Activated CD4-positive, alpha-beta T cell treated with anti-CD3 and anti-CD28 coated beads for 1 hour (primary cell): ENCODE results near the gene NFIB.

ENCODE experiments used
- DNase-seq: peaks from one replicate; pipeline ENCODE4 v3.0.0-alpha.2; 2020

Gene NFIB

DNA sequence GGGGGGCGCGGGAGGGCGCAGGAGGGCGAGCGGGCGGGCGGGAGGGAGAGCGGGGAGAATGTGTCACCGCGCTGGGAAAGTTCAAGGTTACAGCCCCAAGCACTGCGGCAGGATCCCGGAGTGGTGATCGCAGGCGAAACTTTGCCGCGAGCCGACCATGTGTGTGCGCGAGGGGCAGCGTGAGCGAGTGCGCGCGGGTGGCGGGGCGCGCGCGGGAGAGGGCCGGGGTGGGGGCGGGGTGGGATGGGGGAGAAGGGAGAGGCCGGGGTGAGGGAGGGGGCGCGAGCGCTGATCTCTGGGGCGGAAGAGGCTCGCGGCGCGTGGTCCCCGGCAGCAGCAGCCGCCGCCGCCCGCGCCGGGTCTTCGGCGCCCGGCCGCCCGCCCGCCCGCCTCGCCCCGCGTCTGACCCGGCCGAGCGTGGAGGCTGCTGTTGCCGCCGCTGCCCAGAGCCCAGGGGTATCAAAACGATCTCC, at the start of gene NFIB:
NFIB (minus strand) TSS at position 191 of the 473 bp plus-strand sequence. CDS start 630 bp downstream, outside the sequence.
- no peak for DNase-seq

DNA sequence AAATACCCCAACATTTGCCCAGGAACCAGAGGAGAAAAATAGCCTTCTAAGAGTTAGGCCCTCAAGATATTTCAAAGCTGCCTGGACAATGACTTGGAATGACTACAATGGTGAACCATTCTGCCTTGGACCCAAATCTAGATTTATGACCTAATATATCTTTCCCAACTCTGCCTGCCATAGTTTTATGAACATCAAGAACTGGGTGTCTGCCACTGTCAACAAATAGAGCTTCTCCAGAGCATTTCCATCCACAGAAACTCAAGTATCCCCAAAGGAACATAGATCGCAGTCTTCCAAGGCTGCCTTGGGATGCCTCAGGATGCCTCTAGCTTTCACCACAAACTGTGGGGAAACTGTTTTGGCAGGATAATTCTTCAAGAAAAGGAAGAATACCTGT, 48.2 kb upstream of the NFIB start:
- DNase-seq: no peak

DNA sequence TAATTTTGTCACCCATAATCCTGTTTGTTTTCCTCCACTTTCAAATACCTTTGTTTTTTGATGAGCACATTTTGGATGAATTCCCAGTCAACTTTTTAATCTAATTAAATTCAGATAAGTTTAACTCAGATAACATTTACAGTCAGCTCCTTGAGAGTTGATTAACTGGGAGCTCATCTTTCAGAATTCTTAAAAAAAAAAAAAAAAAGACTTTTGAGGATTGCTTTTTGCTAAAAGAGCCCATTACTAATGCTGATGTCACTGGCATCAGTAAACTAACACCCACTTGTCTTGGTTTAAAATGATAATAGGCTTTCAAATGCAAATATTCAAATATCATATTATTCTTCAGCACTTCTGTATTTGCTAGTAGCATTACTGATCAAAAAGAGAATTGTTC, 47.1 kb upstream of the NFIB start:
- DNase-seq: no peak

DNA sequence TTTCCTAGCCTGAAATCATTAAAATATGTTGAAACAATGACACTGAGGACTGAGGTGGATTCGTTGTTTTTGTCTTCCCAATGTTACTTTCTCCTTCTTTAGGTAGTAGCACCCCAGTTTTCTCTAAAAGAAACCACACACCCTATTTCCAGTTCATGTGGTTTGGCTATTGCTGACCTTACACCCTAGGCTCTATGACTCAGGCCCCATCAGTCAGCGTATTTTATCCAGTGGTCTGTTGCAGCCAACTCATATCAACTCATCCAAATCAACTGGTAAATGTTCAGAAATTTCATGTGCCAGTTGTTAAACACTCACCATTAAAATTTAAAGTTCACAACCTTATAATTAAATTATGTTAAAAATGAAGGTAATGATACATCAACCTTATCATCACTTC, 44.6 kb upstream of the NFIB start:
- no peak for DNase-seq

DNA sequence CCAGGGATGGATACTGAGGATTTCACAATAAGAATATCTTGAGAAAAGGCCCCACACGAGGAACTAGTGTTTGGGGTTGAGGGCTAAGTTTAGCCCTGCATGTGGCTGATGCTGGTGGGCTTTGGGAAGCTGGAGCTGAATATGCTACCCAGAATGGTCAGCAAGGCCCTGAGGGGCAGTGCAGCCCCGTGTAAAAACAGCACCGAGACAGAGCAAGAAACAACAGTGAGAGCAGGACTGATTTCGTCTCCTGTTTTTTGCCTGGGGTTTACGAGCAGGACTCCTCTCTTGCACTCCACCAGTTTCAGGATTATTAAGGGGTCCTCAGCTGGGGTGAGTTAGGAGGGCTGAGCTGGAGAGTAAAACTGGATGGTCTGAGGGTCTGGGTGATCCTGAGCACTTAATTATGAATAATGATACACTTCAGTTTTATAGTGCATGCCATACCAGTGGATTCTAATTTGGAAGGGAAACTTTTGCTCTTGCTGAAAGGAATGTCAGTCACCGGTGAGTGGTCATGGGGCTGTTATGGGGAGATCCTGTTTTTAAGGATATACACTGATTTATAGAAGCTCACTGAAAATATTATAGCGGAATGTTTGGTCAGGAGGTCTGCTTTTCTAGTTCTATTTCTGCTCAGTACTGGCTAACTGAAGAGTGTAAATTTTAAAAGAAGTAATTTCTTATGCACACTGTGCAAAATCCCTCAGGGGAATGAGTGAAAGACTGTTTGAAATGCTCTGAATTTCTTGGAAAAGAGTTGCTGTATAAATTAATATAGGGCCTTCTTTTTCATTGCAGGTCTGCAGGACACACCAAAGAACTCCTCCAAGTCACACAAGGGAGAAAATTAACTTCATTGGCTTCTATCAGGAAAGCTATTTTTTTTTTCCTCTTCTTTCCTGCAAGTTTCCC, 42.7 kb upstream of the NFIB start:
- DNase-seq: no peak

DNA sequence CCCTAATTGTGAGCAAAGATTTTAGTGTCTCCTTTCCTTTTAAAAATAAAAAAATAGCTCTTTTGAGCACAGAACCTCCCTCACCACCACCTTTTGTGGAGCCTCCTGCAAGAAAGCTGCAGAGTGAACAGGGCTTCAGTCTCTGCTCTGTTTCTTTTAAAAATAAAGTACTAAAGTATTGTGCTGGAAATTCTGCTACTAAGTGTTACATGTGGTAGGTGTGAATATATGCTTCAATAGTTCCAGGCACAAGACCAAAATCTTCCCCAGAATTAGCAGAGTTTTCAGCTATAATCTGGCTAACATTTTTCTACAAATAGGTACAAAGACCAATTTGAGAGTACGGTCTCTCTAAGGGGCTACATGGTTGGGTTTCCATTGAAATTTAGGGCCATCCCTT, 40.3 kb upstream of the NFIB start:
- DNase-seq: no peak

DNA sequence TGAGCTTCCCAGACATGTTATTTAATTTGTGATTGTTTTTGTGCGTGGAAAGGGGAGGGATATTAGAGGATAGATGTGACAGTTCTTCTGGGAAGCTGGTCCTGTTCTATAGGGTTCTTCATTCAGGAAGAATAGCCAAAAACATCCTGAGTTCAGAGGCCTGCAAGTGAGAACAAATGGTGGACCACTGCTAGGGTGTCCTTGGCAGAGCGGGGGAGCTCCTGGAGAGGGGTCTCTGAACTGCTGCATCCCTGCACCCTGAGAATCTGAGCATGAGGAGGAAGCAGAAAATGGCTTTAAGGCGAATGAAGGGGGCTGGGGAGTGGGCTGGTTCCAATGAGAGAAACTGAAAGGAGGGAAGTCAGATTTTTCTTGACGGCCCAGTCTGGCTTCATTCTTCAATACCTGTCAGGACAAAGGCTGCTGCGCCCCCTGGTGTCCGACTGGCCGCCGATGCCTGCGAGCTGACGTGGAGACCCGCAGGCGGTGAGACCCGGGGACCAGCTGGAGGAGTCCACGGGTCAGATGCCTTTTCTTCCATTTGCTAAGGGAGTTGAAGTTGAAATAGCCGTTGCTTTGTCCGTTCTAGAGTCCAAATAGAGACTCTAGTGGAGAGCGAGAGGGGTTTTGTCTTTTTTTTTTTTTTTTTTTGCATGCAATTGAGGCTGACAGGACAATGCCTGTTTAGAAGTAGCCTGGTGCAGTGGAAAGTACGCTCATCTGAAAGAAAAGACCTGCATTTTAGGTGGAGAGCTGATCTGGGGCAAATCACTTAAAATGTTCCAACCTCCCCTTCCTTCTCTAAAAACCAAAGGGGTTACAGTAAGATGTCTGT, 39.5 kb upstream of the NFIB start:
- DNase-seq: peak; percentile 47

DNA sequence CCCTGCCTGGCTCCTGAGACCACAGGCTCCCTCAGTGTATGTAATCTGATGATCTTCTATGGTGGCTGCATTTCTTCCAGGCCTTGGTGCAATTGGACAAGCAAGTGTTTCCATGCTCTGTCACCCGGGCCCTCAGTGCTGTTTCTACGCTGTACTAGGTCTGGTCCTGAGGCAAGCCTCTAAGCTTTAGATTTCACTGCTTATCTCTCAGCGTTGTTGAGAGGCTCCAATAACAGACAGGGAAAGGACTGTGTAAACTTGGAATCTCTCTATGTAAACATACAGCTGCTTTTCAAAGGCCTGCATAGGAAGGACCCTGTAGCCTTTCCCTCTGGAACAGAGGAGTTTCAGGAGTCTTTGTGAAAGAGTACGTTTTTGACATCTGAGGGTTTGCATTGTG, 38.6 kb upstream of the NFIB start:
- DNase-seq: no peak

DNA sequence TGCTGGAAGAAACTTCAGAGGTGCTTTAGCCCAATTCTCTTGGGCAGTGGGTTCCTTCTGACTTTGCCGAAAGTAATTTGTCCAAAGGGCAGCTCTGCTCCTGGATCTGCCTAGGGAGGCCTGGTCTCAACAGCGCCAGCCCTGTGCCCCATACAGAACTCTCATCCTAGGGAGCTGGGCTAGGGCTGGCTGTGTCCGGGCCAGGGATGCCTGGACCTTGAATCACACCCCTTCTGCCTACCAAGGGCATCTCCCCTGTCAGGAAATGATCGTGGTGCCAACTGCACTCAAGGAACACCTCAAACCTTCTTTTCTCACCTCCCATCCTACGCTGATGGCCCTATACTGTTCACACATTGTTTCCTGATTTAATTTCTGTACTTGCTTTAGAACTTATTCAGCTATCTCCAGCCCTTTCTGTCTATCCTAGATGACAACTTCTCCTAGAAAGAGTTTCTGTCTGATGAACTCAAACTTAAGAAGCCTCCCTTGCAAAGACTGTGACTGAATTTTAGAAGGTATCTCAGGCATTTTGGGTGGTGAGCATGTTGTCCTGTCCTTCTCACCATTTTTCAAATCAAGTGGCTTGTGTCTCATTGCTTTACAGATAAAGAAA, 37.4 kb upstream of the NFIB start:
- no peak for DNase-seq

DNA sequence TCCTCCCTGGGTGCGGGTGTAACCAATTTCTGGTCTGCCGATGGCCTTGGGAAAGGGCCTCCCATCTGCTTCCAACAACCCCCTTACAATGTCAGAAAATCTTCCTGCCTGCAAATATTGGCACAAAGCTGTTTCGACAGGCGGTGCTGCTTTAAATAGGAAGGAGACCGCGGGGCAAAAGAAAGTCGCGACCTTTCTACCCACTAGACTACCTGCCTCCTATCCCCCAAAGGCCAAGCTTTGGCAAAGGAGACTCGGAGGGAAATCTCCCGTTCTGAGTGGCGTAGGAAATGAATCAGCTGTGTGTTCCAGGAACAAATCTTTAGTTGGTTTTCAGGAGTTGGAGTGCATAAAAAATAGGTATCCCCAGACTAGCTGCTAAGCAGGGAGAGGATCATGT, 36.8 kb upstream of the NFIB start:
- no peak for DNase-seq

DNA sequence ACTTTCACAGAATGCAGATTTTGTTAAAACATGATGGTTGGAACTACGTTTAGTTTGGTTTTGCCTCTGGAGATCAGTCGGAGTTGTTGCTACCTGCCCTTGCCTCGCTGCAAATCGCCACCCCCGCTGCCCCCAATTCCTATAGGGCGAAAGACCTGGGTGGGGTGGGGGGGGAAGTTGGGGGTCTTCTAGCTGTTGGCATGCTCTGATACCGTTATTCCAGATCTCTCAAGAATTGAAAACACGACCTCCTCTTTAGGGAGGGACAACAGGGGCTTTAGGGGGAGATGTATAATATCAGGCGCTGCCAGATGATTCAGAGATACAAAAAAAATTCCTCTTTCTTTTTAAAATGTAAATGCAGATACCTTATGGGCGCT, 36.4 kb upstream of the NFIB start:
- no peak for DNase-seq

DNA sequence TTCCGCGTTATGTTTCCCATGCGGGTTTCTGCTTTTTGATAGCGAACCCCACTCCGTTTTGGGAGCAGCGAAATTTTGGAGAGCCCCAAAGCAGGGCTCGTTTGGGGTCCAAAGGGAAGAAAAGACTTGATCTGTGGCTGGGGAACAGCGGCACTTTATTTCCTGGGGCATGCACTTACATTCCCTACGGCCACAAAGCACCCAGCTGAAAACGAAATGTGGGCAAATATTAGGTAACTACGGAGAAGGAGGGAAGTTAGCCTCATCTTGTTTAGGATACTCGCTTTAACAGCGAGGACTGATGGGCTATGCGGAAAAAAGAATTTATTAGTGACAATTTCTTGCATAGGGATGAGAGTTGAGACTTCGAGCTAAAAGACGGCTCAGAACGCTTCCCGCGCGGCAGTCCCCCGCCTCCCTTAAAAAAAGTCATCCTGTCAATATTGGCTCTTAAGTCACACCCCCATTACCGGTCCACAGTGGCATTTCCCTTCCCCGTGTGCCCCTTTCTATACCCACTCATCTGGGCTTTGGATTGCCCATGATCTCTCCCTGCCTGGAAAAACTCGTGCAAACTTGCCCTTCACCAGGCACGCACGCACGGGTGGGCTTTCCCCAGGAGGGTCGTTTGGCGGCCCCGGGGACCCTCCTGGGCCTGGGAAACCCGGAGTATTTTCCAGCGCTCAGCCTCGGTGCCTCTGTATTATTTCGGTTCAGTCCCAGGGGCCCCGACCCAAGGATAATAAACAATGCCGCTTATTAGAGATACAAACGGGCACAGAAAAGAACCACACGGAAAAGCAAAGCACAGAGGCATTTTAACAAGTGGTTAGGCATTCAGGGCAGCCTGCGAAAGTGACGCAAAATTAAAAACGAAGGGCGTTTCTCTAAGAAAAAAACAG, 35.8 kb upstream of the NFIB start:
- DNase-seq: no peak

DNA sequence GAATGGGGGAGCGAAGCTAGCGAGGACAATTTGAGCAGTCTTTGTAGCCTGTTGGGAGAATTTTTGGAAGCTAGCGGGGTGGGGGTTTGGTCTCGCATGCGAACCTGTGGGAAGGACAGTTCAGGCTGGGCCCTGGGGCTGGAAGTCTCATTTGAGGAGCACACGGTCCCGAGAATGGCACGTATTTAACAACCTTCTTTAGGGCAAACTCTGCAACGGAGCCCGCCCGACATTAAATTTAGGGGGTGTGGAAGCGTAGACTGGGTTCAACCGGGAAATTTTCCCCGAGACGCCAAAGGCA, 35.2 kb upstream of the NFIB start:
- no peak for DNase-seq

DNA sequence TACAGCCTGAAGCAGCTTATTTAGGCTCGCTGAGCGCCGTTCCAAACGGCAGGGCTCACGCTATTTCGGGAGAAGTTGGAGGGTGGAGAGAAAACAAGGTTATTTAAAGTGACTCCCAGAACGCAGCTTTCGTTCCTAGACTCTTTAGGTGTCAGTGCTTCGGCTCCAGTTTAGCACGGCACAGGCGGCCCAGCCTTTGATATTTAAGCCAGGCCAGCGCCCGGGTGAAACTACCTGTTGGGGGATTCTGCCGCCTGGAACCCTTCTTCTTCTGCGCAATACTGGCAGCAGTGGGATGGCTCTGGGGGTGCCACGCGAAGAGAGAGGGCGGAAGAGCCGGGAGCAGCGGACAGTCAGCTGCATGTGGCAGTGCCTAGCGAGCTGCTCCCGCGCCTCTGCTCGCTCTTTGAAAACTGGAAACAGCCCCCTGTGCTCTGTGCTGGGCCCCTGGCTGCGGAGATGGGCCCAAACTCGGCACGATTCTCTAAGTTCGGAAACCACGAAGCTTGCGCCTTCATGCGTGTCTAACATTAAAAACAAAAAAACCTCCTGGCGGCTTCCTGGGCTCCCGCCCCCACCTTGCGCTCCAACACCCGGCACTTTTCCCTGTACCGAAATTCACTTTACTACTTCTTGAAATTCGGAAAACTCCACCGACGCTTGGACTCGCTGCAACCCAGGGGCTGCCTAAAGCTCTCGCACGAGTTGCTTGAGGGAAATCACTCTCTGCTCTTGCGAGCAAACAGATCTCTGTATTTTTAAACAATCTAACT, 34.6 kb upstream of the NFIB start:
- no peak for DNase-seq

DNA sequence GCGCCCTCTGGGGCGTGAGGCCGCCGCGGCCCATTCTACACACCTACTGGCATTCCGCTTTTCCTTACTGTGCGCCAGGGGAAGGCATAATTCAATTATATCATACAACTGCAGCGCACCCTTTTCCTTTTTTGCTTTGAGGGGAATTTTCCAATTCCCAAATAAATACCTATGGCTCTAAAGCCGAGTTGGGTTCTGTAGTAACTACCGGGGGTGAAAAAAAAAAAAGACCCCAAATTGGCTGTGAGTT, 34.1 kb upstream of the NFIB start:
- DNase-seq: no peak

DNA sequence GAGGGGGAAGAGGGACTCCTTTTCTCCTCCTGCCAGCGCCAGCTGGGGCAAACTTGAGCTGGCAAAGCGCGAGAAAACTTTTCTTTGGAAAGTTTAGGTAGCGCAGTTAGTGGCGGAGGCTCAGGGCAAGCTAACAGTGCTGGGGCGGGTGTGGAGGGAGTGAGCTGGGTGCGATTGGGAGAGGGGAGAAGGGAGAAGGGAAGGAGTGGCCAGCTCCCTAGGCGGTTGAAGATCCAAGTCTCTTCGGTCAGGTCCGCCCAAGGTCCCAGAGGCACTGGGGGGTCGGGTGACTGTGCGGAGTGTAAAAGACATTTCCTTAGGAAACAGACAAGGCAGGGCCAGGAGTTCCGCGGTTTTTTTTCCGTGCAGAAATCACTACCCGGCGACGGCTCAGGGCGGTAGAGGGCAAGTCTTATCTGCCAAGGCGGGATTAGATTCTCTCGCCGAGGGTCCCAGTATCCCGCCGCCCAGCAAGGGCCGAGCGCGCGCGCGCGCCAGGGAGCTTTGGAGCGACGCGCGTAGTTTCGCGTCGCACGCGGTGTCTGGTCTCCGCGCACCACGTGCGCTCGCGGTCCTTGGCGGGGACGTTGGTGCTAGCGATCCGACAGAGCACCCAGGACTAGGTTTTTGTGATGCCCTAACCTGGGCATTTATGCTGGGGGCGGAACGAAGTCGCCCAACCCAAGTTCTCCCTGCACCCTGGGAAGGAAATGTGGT, 33.6 kb upstream of the NFIB start:
- no peak for DNase-seq

DNA sequence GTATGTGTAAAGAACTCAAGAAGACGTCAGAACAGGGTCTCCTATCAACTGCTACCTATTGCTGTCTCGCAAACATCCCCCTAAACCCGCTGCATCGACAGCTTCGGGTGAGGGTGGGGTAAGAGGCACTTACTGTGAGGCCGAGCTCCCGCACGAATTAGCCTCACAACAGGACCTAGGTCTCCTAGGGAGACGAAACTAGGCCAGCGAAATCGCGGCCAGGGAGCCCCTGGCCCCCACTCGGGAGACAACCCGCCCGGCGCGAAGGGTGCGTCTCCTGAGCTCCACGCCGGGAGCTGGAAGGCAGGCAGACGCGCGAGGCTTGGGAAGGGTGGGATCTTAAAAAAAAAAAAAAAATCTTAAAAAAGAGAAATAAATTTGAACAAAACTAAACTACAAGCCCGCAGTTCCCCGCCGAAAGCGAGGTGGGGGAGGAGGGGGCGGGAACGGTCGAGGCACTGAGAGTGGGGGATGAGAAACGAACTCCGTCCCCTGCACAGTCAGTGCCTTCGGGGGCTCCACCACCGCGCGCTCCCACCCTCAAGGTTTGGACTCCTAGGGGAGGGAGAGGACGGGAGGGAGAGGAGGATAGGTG, 33.0 kb upstream of the NFIB start:
- no peak for DNase-seq

DNA sequence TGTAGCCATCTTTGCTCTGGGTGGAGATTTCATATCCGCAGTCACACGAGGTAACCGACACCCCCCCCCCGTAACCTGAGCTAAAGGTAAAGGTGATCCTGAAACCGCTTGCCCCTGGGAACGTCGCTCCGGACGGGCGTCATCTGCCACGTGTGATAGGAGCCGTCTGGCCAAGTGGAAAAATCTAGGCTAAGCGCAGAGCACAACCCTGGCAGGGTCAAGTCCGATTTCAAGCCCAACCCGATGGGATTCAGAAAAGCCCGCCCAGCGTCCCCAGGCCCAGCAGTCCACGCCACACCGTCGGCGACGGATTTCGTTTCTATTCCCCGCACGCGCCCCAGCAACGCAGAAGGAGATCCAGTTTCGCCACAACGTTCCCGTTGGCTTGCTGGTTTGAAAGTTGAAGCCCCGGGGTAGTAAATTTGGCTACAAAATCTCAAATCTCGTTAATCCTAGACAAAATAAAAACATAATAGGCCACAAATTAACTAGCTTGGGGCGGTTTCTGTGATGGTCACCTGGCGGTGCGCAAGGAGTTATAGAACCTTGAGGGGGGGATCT, 32.4 kb upstream of the NFIB start:
- no peak for DNase-seq

DNA sequence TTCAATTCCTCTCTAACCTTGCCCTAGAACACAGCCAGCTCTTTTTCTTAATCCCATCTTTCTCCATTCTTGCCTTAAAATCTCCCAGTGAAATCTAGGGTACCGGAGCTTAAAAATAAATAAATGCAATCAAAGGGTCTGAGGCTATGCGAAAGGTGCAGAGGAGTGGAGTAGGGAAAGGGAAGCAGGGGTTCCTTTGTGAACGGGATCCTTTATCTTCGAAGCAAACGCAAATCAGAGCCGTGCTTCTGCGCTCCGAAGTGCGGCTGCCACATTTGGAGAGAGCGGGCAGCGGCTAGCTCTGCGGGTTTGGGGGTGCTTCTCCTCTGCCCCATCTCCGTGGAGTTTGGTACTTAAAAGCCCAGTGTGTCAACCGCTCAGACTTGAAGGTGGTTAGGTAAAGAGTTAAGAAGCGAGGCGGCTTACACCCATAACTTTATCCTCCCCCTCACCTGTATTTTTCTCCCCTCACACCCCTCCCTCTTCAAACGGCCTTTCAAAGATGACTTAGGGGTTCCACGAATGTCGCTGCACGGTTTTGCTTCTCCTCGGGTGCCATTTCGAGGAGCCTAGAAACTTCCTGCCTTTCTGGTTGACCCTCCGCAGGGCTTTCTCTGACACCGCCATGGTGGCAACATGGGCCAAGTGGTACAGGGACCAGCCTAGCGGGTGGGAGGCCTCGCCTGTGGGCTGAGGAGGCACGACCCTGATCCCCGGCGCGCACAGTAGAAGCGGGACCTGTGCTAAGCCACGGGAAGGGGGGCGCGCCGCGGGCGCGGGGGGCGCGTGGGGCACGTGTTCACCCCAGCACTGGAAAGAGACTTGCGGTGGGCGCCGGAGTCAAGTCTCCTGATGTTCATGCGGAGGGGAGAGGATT, 31.7 kb upstream of the NFIB start:
- DNase-seq: no peak

DNA sequence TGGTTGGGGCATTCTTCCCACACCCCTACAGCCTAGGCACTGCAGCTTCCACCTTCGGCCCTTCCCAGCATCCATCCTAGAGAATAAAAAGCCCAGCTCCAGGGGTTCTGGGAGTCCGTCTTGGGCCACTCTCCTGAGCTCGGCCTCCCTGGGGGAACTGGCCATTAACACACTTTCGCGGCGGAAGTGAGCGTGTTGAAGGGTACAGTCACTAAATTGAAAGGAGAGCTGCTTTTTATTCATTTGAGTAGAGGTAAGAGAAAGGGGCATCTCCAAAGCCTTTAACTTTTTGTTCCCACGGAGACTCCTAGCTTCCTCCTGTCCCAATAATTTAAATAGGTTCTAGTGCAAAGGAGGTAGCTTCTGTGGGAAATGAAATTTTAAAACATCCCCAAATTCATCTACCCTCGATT, 31.0 kb upstream of the NFIB start:
- DNase-seq: no peak
